AG10803 (cell line): ENCODE results near the gene FUT4.
"Not testable (repeated sequence)": the region's sequence is repeated elsewhere in the genome, so short reads cannot be mapped to it uniquely, and the experiment has no call there.

ENCODE experiments used
- DNase-seq: peaks from one replicate; pipeline ENCODE4 v3.0.0; 2010; ENCODE audit warnings: low read depth
- H3K4me3 ChIP-seq: 2 replicates; pipeline ENCODE4 v1.5.1; 2011; ENCODE audit warnings: mild to moderate bottlenecking, low read length, control low read depth
- CTCF ChIP-seq: conservative IDR thresholded peaks from 2 replicates; pipeline ENCODE4 v1.5.1; 2011; ENCODE audit warnings: mild to moderate bottlenecking, low read length, control low read depth, inconsistent platforms

The FUT4 gene

GRCh38 chr11:94568200-94568599 lies 24.5 kb downstream of the FUT4 start:
- TF ChIP-seq CTCF: no peak
- no peak for DNase-seq

GRCh38 chr11:94568717-94569116 lies 25.0 kb downstream of the FUT4 start:
- H3K4me3 ChIP-seq: no peak overlapping the region
- no peak for TF ChIP-seq CTCF

More at GRCh38 chr11:94568200-94568599, 24.5 kb downstream of the FUT4 start:
- no peak overlapping the region for H3K4me3 ChIP-seq

GRCh38 chr11:94572975-94573374 lies 29.3 kb downstream of the FUT4 start:
- not testable (repeated sequence) for H3K4me3 ChIP-seq, DNase-seq

More at GRCh38 chr11:94568717-94569116, 25.0 kb downstream of the FUT4 start:
- DNase-seq: no peak

- H3K4me3 ChIP-seq: peak overlapping the region; percentile 44
- DNase-seq: peak; percentile 91
- TF ChIP-seq CTCF: no peak
Measured at GRCh38 chr11:94574193-94574961, 30.7 kb downstream of the FUT4 start.

GRCh38 chr11:94576306-94576705 lies 32.6 kb downstream of the FUT4 start:
- TF ChIP-seq CTCF: no peak

GRCh38 chr11:94577841-94578240 lies 34.1 kb downstream of the FUT4 start:
- no peak for DNase-seq
- TF ChIP-seq CTCF: no peak
- H3K4me3 ChIP-seq: no peak overlapping the region

More at GRCh38 chr11:94576306-94576705, 32.6 kb downstream of the FUT4 start:
- DNase-seq: no peak
- H3K4me3 ChIP-seq: no peak overlapping the region

GRCh38 chr11:94581926-94582325 lies 38.2 kb downstream of the FUT4 start:
- no peak for DNase-seq
- no peak overlapping the region for H3K4me3 ChIP-seq
- no peak for TF ChIP-seq CTCF
